T-helper 1 cell treated with Interleukin-12 subunit alpha and Interleukin-12 subunit beta and Interleukin-4 antibody, amounts not matched to agents 30 μg/mL and 1 μg/mL, for 36 hours (primary cell): ENCODE data around the gene SHOX.

Source experiments
- H3K27ac Mint-ChIP-seq: one replicate; pipeline ENCODE4 v1.8.0; 2021; ENCODE audit warnings: mild to moderate bottlenecking, mixed read lengths
- H3K27me3 Mint-ChIP-seq: one replicate; pipeline ENCODE4 v1.8.0; 2021; ENCODE audit warnings: low read depth, mixed read lengths
- H3K36me3 Mint-ChIP-seq: one replicate; pipeline ENCODE4 v1.8.0; 2021; ENCODE audit warnings: low read depth, mixed read lengths
- H3K4me1 Mint-ChIP-seq: one replicate; pipeline ENCODE4 v1.8.0; 2021; ENCODE audit warnings: low read depth, mixed read lengths
- H3K4me3 Mint-ChIP-seq: one replicate; pipeline ENCODE4 v1.8.0; 2021; ENCODE audit warnings: mild to moderate bottlenecking, moderate library complexity, mixed read lengths
- H3K9me3 Mint-ChIP-seq: one replicate; pipeline ENCODE4 v1.8.0; 2021; ENCODE audit warnings: mixed read lengths

The SHOX gene

GRCh38 chrX:627995-628394, 2.6 kb upstream of the SHOX start:
- Mint-ChIP-seq H3K27ac (peak overlapping the region; percentile 59), H3K36me3 (peaks cover 7% of the 10 kb centered on the region), H3K4me1 (peaks cover 6% of the 10 kb centered on the region), H3K27me3 (peaks cover 80% of the 10 kb centered on the region), H3K9me3 (peaks cover 11% of the 10 kb centered on the region), H3K4me3 (no peak overlapping the region)

DNA sequence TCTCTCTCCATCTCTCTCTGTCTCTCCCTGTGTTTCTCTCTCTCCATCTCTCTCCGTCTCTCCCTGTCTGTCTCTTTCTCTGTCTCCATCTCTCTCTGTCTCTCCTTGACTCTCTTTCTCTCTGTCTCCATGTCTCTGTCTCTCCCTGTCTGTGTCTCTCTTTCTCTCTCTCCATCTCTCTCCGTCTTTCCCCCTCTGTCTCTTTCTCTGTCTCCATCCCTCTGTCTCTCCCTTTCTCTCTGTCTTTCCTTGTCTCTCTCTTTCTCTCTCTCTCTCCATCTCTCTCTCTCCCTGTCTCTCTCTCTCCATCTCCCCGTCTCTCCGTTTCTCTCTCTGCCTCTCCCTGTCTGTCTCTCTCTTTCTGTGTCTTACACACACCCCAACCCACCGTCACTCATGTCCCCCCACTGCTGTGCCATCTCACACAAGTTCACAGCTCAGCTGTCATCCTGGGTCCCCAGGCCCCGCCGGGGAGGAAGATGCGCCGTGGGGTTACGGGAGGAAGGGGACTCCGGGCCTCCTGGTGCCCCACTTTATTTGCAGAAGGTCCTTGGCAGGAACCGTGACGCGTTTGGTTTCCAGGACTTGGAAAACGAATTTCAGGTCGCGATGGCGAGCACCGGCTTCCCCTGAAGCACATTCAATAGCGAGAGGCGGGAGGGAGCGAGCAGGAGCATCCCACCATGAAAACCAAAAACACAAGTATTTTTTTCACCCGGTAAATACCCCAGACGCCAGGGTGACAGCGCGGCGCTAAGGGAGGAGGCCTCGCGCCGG, 1.2 kb upstream of the SHOX start:
- Mint-ChIP-seq H3K4me3 (no peak overlapping the region), H3K4me1 (peaks cover 2% of the 10 kb centered on the region), H3K9me3 (peaks cover 11% of the 10 kb centered on the region), H3K36me3 (peaks cover 7% of the 10 kb centered on the region), H3K27ac (peak overlapping the region; percentile 10), H3K27me3 (peaks cover 81% of the 10 kb centered on the region)

GRCh38 chrX:630007-630611, 482 bp upstream of the SHOX start:
- H3K27ac Mint-ChIP-seq, result no peak overlapping the region
- peaks cover 11% of the 10 kb centered on the region for H3K9me3 Mint-ChIP-seq
- H3K4me1 Mint-ChIP-seq, result peaks cover 2% of the 10 kb centered on the region
- peaks cover 7% of the 10 kb centered on the region for H3K36me3 Mint-ChIP-seq
- H3K4me3 Mint-ChIP-seq, result no peak overlapping the region
- peaks cover 76% of the 10 kb centered on the region for H3K27me3 Mint-ChIP-seq

GRCh38 chrX:631802-632365, 1.3 kb downstream of the SHOX start:
- H3K36me3 Mint-ChIP-seq, result peaks cover 7% of the 10 kb centered on the region
- peaks cover 71% of the 10 kb centered on the region for H3K27me3 Mint-ChIP-seq
- peaks cover 2% of the 10 kb centered on the region for H3K4me1 Mint-ChIP-seq
- no peak overlapping the region for H3K4me3 Mint-ChIP-seq
- H3K9me3 Mint-ChIP-seq, result peaks cover 2% of the 10 kb centered on the region
- H3K27ac Mint-ChIP-seq, result no peak overlapping the region

- H3K36me3 Mint-ChIP-seq, result peaks cover 7% of the 10 kb centered on the region
- no peaks in the 10 kb centered on the region for H3K9me3 Mint-ChIP-seq
- H3K27me3 Mint-ChIP-seq, result peaks cover 71% of the 10 kb centered on the region
- no peak overlapping the region for H3K27ac Mint-ChIP-seq
- no peak overlapping the region for H3K4me3 Mint-ChIP-seq
- peaks cover 2% of the 10 kb centered on the region for H3K4me1 Mint-ChIP-seq
Observed at GRCh38 chrX:632366-633042, 1.9 kb downstream of the SHOX start.

DNA sequence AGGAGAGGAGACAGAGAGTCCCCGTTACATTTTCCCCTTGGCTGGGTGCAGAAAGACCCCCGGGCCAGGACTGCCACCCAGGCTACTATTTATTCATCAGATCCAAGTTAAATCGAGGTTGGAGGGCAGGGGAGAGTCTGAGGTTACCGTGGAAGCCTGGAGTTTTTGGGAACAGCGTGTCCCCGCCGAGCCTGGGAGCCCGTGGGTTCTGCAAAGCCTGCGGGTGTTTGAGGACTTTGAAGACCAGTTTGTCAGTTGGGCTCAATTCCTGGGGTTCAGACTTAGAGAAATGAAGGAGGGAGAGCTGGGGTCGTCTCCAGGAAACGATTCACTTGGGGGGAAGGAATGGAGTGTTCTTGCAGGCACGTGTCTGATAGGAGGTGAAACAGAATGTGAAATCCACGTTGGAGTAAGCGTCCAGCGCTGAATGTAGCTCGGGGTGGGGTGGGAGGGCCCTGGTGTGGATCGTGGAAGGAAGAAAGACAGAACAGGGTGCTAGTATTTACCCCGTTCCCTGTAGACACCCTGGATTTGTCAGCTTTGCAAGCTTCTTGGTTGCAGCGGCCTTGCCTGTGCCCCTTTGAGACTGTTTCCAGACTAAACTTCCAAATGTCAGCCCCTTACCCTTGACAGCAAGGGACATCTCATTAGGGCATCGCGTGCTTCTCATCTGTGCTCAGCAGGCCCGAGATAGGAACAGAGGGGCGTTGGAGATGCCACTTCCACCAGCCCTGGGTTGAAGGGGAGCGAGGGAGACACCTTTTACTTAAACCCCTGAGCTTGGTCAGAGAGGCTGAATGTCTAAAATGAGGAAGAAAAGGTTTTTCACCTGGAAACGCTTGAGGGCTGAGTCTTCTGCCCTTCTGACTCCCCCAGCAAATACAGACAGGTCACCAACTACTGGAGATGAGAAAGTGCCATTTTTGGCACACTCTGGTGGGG, 2.7 kb downstream of the SHOX start:
- Mint-ChIP-seq H3K27ac (no peak overlapping the region), H3K4me1 (no peaks in the 10 kb centered on the region), H3K27me3 (peaks cover 71% of the 10 kb centered on the region), H3K36me3 (peaks cover 5% of the 10 kb centered on the region), H3K9me3 (no peaks in the 10 kb centered on the region), H3K4me3 (no peak overlapping the region)

DNA sequence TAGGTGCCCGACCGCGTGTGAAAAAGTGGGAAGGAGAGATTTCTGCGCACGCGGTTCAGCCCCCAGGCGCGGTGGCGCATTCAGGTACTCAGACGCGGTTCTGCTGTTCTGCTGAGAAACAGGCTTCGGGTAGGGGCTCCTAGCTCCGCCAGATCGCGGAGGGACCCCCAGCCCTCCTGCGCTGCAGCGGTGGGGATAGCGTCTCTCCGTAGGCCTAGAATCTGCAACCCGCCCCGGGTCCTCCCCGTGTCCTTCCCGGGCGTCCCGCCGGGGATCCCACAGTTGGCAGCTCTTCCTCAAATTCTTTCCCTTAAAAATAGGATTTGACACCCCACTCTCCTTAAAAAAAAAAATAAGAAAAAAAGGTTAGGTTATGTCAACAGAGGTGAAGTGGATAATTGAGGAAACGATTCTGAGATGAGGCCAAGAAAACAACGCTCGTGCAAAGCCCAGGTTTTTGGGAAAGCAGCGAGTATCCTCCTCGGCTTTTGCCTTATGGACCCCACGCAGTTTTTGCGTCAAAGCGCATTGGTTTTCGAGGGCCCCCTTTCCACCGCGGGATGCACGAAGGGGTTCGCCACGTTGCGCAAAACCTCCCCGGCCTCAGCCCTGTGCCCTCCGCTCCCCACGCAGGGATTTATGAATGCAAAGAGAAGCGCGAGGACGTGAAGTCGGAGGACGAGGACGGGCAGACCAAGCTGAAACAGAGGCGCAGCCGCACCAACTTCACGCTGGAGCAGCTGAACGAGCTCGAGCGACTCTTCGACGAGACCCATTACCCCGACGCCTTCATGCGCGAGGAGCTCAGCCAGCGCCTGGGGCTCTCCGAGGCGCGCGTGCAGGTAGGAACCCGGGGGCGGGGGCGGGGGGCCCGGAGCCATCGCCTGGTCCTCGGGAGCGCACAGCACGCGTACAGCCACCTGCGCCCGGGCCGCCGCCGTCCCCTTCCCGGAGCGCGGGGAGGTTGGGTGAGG, 3.7 kb downstream of the SHOX start:
- Mint-ChIP-seq H3K36me3 (peaks cover 4% of the 10 kb centered on the region), H3K27me3 (peaks cover 70% of the 10 kb centered on the region), H3K9me3 (no peaks in the 10 kb centered on the region), H3K4me3 (no peak overlapping the region), H3K4me1 (no peaks in the 10 kb centered on the region), H3K27ac (no peak overlapping the region)

GRCh38 chrX:635428-636090, 5.0 kb downstream of the SHOX start:
- Mint-ChIP-seq H3K9me3 (no peaks in the 10 kb centered on the region), H3K27me3 (peaks cover 66% of the 10 kb centered on the region), H3K27ac (no peak overlapping the region), H3K4me1 (no peaks in the 10 kb centered on the region), H3K4me3 (no peak overlapping the region), H3K36me3 (peaks cover 2% of the 10 kb centered on the region)

- Mint-ChIP-seq H3K27ac (no peak overlapping the region), H3K36me3 (peaks cover 2% of the 10 kb centered on the region), H3K4me1 (no peaks in the 10 kb centered on the region), H3K4me3 (no peak overlapping the region), H3K27me3 (peaks cover 59% of the 10 kb centered on the region), H3K9me3 (no peaks in the 10 kb centered on the region)
Observed at GRCh38 chrX:636981-637659, 6.5 kb downstream of the SHOX start.

DNA sequence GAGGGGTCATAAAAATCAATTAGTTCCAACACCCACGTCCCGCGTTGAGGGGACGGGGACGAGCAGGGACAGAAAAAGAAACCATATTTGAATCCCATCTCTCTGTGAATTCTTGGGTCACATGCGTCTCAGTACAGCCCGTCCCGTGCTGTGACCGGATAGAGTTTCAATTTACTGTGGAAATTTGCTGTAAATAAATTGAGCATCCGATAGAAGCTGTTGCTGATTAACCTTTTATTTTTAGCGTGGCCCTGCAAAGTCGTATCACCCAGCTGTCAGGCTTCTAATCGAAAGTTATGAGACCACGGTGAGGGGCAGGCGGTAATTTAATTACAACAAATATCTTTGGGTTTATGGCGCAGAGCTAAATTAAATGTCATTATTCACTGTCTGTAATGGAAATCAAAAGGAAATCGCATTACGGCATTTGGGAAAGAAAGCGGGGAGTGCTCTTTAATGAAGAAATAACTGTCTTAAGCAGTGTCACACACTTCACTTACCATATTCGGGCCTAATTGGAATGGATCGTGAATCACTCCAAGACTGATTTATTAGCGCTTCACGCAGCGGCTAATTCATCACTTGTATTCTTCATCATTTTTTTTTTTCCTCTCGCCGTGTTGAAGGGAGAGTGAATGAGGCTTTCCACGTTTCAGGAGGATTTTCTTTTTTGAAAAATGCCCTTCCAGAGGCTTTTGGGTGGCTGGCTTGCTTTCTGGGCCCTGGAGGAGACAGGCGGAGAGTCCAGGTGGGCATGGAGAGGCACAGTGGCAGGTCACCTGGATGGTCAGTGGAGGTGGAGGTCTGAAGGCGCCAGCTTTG, 7.3 kb downstream of the SHOX start:
- Mint-ChIP-seq H3K4me3 (no peak overlapping the region), H3K27me3 (peaks cover 55% of the 10 kb centered on the region), H3K4me1 (no peaks in the 10 kb centered on the region), H3K27ac (peak overlapping the region; percentile 29), H3K36me3 (peaks cover 2% of the 10 kb centered on the region), H3K9me3 (no peaks in the 10 kb centered on the region)

DNA sequence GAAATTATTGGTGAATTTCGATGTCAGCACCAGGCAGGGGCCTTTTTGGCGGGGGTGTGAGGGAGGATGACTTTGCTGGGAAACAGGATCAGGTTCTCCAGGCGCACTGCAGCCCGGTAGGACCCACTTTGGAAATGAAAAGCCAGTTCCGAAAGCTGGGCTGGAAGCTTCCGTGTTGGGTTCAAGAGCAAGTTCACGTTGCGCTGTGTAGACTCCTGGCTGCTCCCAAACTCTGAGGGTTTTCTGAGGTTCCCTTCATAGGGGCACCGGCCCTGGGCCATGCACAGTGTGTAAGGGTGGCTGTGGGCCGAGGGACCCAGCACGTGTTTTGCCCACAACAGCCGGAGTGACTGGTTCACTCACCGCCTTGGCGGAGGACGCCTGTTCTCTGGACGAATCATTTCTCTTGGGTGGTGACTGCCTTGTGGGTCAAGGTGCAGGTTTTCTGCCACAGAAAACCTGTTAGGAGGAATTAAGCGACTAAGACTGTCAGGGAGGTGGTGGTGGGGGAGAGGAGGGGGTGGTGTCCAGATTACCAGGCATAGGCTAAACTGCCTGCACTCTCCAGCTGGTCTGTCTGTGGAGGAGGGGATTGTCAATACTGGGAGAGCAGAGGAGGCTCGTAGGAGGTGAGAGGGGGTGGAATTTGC, 8.0 kb downstream of the SHOX start:
- Mint-ChIP-seq H3K27me3 (peaks cover 48% of the 10 kb centered on the region), H3K27ac (peak overlapping the region; percentile 29), H3K4me1 (no peaks in the 10 kb centered on the region), H3K9me3 (no peaks in the 10 kb centered on the region), H3K36me3 (peaks cover 2% of the 10 kb centered on the region), H3K4me3 (no peak overlapping the region)
